H1 (cell line): ENCODE data around the gene ALDOC. TPM values are rescaled to one million over a fixed set of nuclear protein-coding genes. Genes with fewer than 3 reads are reported as not detected.
A peak's percentile ranks its signal among the peaks of the same experiment; 100 is the strongest.

Experiments
- CTCF ChIA-PET: fragments of 300-600 bp; sonication (Branson Sonifier 250); formaldehyde crosslinking; loops from one replicate; lab custom pipeline; 2021; ENCODE audit not compliant: partially characterized antibody; lab: Charles Lee
- POLR2A ChIA-PET: fragments of 300-600 bp; sonication (Branson Sonifier 250); formaldehyde crosslinking; loops from one replicate; lab custom pipeline; 2021; ENCODE audit warnings: inconsistent platforms; ENCODE audit not compliant: partially characterized antibody; lab: Charles Lee
- DNase-seq, 2 experiments: peaks; one replicate each; pipeline versions ENCODE4 v3.0.0 to v3.0.0-alpha.2; 2010 to 2022; ENCODE audit warnings: low spot score in 2 of 2, low read depth in 1 of 2, mixed read lengths in 1 of 2
- FAIRE-seq: peaks from 2 replicates; lab custom pipeline; 2011; peaks lifted over from hg19 to GRCh38; lab: Jason Lieb, UNC
- H2AFZ ChIP-seq: 2 replicates; pipeline ENCODE4 v1.8.1; 2012; ENCODE audit warnings: low read length, inconsistent platforms
- H2AK5ac ChIP-seq: 2 replicates; pipeline ENCODE4 v1.6.1; 2013; ENCODE audit warnings: low read depth, low read length
- H2BK120ac ChIP-seq: replicated peaks from 2 replicates; pipeline ENCODE3; 2013; ENCODE audit warnings: low read depth, low read length, inconsistent platforms
- H2BK12ac ChIP-seq: 2 replicates; pipeline ENCODE4 v1.6.1; 2013; ENCODE audit warnings: low read depth, low read length
- H2BK15ac ChIP-seq: 2 replicates; pipeline ENCODE4 v1.6.1; 2013; ENCODE audit warnings: low read length
- H2BK20ac ChIP-seq: 2 replicates; pipeline ENCODE4 v1.6.1; 2013; ENCODE audit warnings: low read length
- H2BK5ac ChIP-seq: 2 replicates; pipeline ENCODE4 v1.6.1; 2013; ENCODE audit warnings: low read depth, low read length
- H3K14ac ChIP-seq: 2 replicates; pipeline ENCODE4 v1.6.1; 2013; ENCODE audit warnings: inconsistent platforms; ENCODE audit not compliant: insufficient read length
- H3K18ac ChIP-seq: 2 replicates; pipeline ENCODE4 v1.6.1; 2013; ENCODE audit warnings: low read length; ENCODE audit errors: extremely low read depth
- H3K23ac ChIP-seq: 2 replicates; pipeline ENCODE4 v1.6.1; 2013; ENCODE audit warnings: inconsistent platforms; ENCODE audit not compliant: insufficient read length
- H3K23me2 ChIP-seq: 2 replicates; pipeline ENCODE4 v1.6.1; 2013; ENCODE audit warnings: low read depth, low read length
- H3K27ac ChIP-seq: 2 replicates; pipeline ENCODE4 v1.6.1; 2011; ENCODE audit warnings: low read depth, low read length, inconsistent platforms
- H3K27me3 ChIP-seq, 4 experiments: replicated peaks in 1 of 4; 1 replicate in 1 of 4; 2 replicates in 3 of 4; pipeline versions ENCODE4 v1.6.1 to v1.8.1; 2011 to 2013; ENCODE audit warnings: low read length in 3 of 4, mild to moderate bottlenecking in 3 of 4, inconsistent platforms in 2 of 4, mixed read lengths in 2 of 4, moderate library complexity in 1 of 4; ENCODE audit not compliant: control insufficient read depth in 3 of 4, insufficient read depth in 3 of 4; ENCODE audit errors: extremely low read depth in 1 of 4
- H3K36me3 ChIP-seq, 4 experiments: 2 replicates each; pipeline versions ENCODE4 v1.6.1 to v1.8.1; 2011 to 2013; ENCODE audit warnings: mild to moderate bottlenecking in 4 of 4, low read length in 3 of 4, moderate library complexity in 2 of 4, control low read depth in 1 of 4, inconsistent platforms in 1 of 4; ENCODE audit not compliant: insufficient read depth in 4 of 4, control insufficient read depth in 2 of 4
- H3K4ac ChIP-seq: replicated peaks from 2 replicates; pipeline ENCODE3; 2013; ENCODE audit warnings: low read length, low read depth, mixed read lengths, inconsistent platforms; ENCODE audit not compliant: insufficient read length
- H3K4me1 ChIP-seq, 4 experiments: replicated peaks in 1 of 4; 1 replicate in 1 of 4; 2 replicates in 3 of 4; pipeline versions ENCODE4 v1.6.1 to v1.8.1; 2011 to 2013; ENCODE audit warnings: low read length in 3 of 4, inconsistent platforms in 2 of 4, mixed read lengths in 1 of 4; ENCODE audit not compliant: insufficient read depth in 4 of 4, control insufficient read depth in 3 of 4
- H3K4me2 ChIP-seq, 2 experiments: 2 replicates each; pipeline versions ENCODE4 v1.6.1 to v1.8.1; 2011 to 2013; ENCODE audit warnings: low read depth in 2 of 2, low read length in 2 of 2, control low read depth in 1 of 2, inconsistent platforms in 1 of 2, mild to moderate bottlenecking in 1 of 2; ENCODE audit not compliant: insufficient read depth in 1 of 2
- H3K4me3 ChIP-seq, 4 experiments: fragments of 200-600, 300-600 bp in 1 of 4; sonication (generic), shearing (Covaris generic), sonication (Bioruptor Twin) in 1 of 4; 2 replicates each; pipeline versions ENCODE4 v1.5.1 to v1.8.1; 2011 to 2016; ENCODE audit warnings: low read length in 4 of 4, low read depth in 3 of 4, control low read depth in 2 of 4, inconsistent platforms in 2 of 4, mild to moderate bottlenecking in 2 of 4, mixed read lengths in 1 of 4, moderate library complexity in 1 of 4; ENCODE audit not compliant: insufficient read depth in 2 of 4; ENCODE audit errors: extremely low read depth in 1 of 4
- H3K56ac ChIP-seq: replicated peaks from 2 replicates; pipeline ENCODE3; 2013; ENCODE audit warnings: low read depth, mild to moderate bottlenecking, mixed read lengths, low read length, inconsistent platforms; ENCODE audit not compliant: insufficient read length
- H3K79me1 ChIP-seq: 2 replicates; pipeline ENCODE4 v1.6.1; 2013; ENCODE audit warnings: low read depth, low read length, control low read depth
- H3K79me2 ChIP-seq, 2 experiments: 2 replicates each; pipeline versions ENCODE4 v1.6.1 to v1.8.1; 2012 to 2013; ENCODE audit warnings: low read length in 2 of 2, mild to moderate bottlenecking in 2 of 2, inconsistent platforms in 1 of 2; ENCODE audit not compliant: insufficient read depth in 2 of 2, control insufficient read depth in 1 of 2
- H3K9ac ChIP-seq, 4 experiments: replicated peaks in 1 of 4; 1 replicate in 1 of 4; 2 replicates in 3 of 4; pipeline versions ENCODE4 v1.6.1 to v1.8.1; 2011 to 2013; ENCODE audit warnings: low read depth in 3 of 4, low read length in 3 of 4, control low read depth in 2 of 4, mild to moderate bottlenecking in 2 of 4, moderate library complexity in 2 of 4, inconsistent platforms in 1 of 4; ENCODE audit errors: extremely low read depth in 1 of 4
- H3K9me3 ChIP-seq, 2 experiments: 2 replicates each; pipeline versions ENCODE4 v1.6.1 to v1.8.1; 2012 to 2013; ENCODE audit warnings: mild to moderate bottlenecking in 2 of 2, moderate library complexity in 2 of 2, control low read depth in 1 of 2, inconsistent platforms in 1 of 2, low read depth in 1 of 2, low read length in 1 of 2, mixed read lengths in 1 of 2; ENCODE audit not compliant: insufficient read depth in 2 of 2
- H4K20me1 ChIP-seq, 2 experiments: replicated peaks in 1 of 2; 2 replicates each; pipeline versions ENCODE3 to v1.8.1; 2011 to 2013; ENCODE audit warnings: inconsistent platforms in 2 of 2, low read length in 2 of 2, mild to moderate bottlenecking in 1 of 2; ENCODE audit not compliant: insufficient read depth in 2 of 2, control insufficient read depth in 1 of 2
- H4K5ac ChIP-seq: 2 replicates; pipeline ENCODE4 v1.6.1; 2013; ENCODE audit warnings: low read length, low read depth, mixed read lengths, inconsistent platforms; ENCODE audit not compliant: insufficient read length
- H4K8ac ChIP-seq: 2 replicates; pipeline ENCODE4 v1.8.0; 2013; ENCODE audit warnings: mild to moderate bottlenecking, moderate library complexity, low read length, inconsistent platforms; ENCODE audit not compliant: insufficient read depth; ENCODE audit errors: extremely low read depth
- H4K91ac ChIP-seq: replicated peaks from 2 replicates; pipeline ENCODE3; 2013; ENCODE audit warnings: low read length, mixed read lengths, inconsistent platforms; ENCODE audit not compliant: insufficient read length
- CTBP2 ChIP-seq: IDR thresholded peaks from 2 replicates; pipeline ENCODE4 v1.7.0; 2011; ENCODE audit warnings: borderline replicate concordance, mild to moderate bottlenecking, moderate library complexity, mixed read lengths, low read length; ENCODE audit not compliant: insufficient read depth, insufficient read length
- WGBS, 2 experiments: shearing (Covaris generic) in 1 of 2; methylation state at CpG; one replicate each; pipeline versions ENCODE4 v1.1.6 to v1.1.7; 2013 to 2015; ENCODE audit warnings: low lambda C conversion rate in 2 of 2, mixed read lengths in 2 of 2, inconsistent platforms in 1 of 2, low coverage in 1 of 2, missing lambda C conversion rate in 1 of 2; ENCODE audit not compliant: insufficient replicate concordance in 2 of 2, insufficient coverage in 1 of 2, insufficient read length in 1 of 2; ENCODE audit errors: extremely low coverage in 1 of 2, missing lambda C conversion rate in 1 of 2; 5-methylcytosine and 5-hydroxymethylcytosine counted together
- polyA plus RNA-seq, 7 experiments: library from polyadenylated mRNA; depleted of rRNA in 3 of 7; stranded (reverse) in 5 of 7; unstranded in 2 of 7; fragments of >200 nt in 5 of 7; fragments of 200-250 nt in 2 of 7; gene quantifications; 1 replicate in 5 of 7; 2 replicates in 1 of 7; 4 replicates in 1 of 7; pipeline versions ENCODE4 v1.2.1 to v1.2.3, GENCODE V29; 2011 to 2013; ENCODE audit warnings: missing spikeins in 2 of 7, mixed read lengths in 2 of 7
- total RNA-seq: library from RNA; stranded (reverse); fragmentation: NEBNext Ultra II Directional; extraction: Animal tissue kit (Norgen Biotek cat#: 25700); gene quantifications from 2 replicates; pipeline ENCODE4 v1.2.1, GENCODE V29; 2021
- TF ChIP-seq, protein P1 (sequence below), 3 experiments: IDR thresholded peaks; 1 replicate in 2 of 3; 2 replicates in 1 of 3; pipeline versions ENCODE4 v1.5.1 to v1.6.1; 2011; ENCODE audit warnings: low read length in 3 of 3, mild to moderate bottlenecking in 3 of 3, inconsistent platforms in 2 of 3, low read depth in 1 of 3, moderate library complexity in 1 of 3; ENCODE audit not compliant: insufficient read depth in 1 of 3; ENCODE audit errors: control extremely low read depth in 1 of 3

The ALDOC gene
- total and polyA plus RNA-seq, 2 of the 8 experiments (the other 6 are each of a cell fraction or from before 2014, with no cell fraction given) = 51.6 to 103 TPM

DNA sequence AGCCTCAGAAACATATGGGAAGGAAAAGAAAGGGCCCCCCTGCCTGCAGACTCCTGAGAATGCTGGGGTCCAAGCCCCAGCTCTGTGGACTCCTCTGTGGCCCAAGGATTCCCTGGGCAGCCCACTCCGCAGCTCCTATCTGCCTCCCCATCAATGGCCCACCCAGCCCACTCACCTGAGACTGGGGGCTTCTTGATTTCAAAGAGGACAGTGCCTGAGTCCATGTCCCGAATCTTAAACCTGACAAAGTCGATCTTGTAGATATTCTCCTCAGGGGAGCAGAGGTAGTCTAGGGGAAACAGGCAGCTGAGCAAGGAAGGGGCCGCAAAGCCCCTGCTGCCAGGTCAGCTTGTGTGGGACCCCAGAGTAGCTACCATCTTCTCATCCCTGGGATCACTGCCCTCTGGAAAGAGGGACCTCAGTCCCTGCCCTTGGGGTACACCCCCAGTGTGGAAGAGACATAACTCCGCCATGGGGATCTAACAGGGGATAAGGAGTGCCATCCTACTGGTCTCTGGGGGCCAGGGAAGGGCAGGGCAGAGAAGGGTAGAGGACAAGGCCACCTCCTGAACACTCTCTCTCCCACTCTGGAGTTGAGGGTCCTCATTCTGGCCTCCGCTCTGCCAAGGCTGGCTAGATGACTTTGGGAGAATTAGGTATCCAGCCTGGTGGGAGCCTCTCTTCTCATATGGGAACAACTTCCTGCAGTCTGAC lies 28.1 kb downstream of the ALDOC start:
- 75% methylated on average over 6 of the region's 6 CpGs; no CpG with 5 or more reads in 1 of the 2 experiments for WGBS, 2 experiments
- Histone ChIP-seq H3K79me2 (peaks cover 0 to 10% of the 10 kb centered on the region in 2 experiments; a peak in 1 of 4 replicates), H3K4ac (no peak overlapping the region), H3K23me2 (peaks cover 7% of the 10 kb centered on the region; the same call in 1 of the 2 replicates), H3K14ac (no peak overlapping the region), H3K9ac (no peak overlapping the region), H3K4me1 (peaks cover 0 to 16% (median 7%) of the 10 kb centered on the region in 4 experiments; a peak in 5 of 7 replicates), H2AFZ (no peak overlapping the region), H3K27me3 (no peaks in the 10 kb centered on the region; a peak in 1 of 7 replicates), H3K9me3 (no peaks in the 10 kb centered on the region), H4K20me1 (peaks cover 2 to 12% of the 10 kb centered on the region in 2 experiments), H4K91ac (no peak overlapping the region), H4K8ac (0 out of 2 replicates have a peak overlapping the region, but pooled peaks have one; percentile 9), H2AK5ac (no peak overlapping the region), H3K18ac (no peak overlapping the region), H3K23ac (no peak overlapping the region), H3K4me3 (no peak overlapping the region), H4K5ac (no peak overlapping the region), H3K56ac (no peak overlapping the region), H2BK5ac (no peak overlapping the region), H3K79me1 (peaks cover 7% of the 10 kb centered on the region), H2BK120ac (no peak overlapping the region), H3K36me3 (peaks cover 0 to 9% (median 2%) of the 10 kb centered on the region in 4 experiments; a peak in 4 of 8 replicates), H3K4me2 (no peak overlapping the region), H3K27ac (no peak overlapping the region), H2BK12ac (no peak overlapping the region), H2BK20ac (no peak overlapping the region), H2BK15ac (no peak overlapping the region)
- CTCF ChIA-PET = interaction anchor here (0.7 to 18.4 kb wide), 29 partner anchors 8 to 348 kb away, joined by 3 to 547 read pairs (median 4); partner anchors contain the start of genes ALDOC, FOXN1, PIGS and POLDIP2
- POLR2A ChIA-PET = interaction anchor here (1.3 kb wide), 1 partner anchor 184 kb away, joined by 3 read pairs; no protein-coding TSS in a partner anchor
- DNase-seq (no peak), FAIRE-seq (no peak)
- TF ChIP-seq, protein P1, sequence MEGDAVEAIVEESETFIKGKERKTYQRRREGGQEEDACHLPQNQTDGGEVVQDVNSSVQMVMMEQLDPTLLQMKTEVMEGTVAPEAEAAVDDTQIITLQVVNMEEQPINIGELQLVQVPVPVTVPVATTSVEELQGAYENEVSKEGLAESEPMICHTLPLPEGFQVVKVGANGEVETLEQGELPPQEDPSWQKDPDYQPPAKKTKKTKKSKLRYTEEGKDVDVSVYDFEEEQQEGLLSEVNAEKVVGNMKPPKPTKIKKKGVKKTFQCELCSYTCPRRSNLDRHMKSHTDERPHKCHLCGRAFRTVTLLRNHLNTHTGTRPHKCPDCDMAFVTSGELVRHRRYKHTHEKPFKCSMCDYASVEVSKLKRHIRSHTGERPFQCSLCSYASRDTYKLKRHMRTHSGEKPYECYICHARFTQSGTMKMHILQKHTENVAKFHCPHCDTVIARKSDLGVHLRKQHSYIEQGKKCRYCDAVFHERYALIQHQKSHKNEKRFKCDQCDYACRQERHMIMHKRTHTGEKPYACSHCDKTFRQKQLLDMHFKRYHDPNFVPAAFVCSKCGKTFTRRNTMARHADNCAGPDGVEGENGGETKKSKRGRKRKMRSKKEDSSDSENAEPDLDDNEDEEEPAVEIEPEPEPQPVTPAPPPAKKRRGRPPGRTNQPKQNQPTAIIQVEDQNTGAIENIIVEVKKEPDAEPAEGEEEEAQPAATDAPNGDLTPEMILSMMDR (IDR thresholded peaks at IDR 0.05; ENCODE audit: control extremely low read depth in 1 of 3, insufficient read depth in 1 of 3, low read depth in 1 of 3, low read length in 3 of 3) = no peak
- peak; percentile 6 for TF ChIP-seq CTBP2
